Activated CD8-positive, alpha-beta memory T cell treated with anti-CD3 and anti-CD28 coated beads, Interleukin-2, amount 10 ng/mL, durations not matched to agents 7 days and 5 days (primary cell): ENCODE results near the gene ZNF253. TPM values are rescaled to one million over a fixed set of nuclear protein-coding genes. Genes with fewer than 3 reads are reported as not detected.
"Not testable (repeated sequence)": the region's sequence is repeated elsewhere in the genome, so short reads cannot be mapped to it uniquely, and the experiment has no call there.

Source experiments
- ATAC-seq: fragments of 150-1000 bp; cut with Tn5 transposase; one replicate; pipeline ENCODE4 v1.10.0; 2021; ENCODE audit warnings: moderate library complexity
- CTCF ChIA-PET: fragments of 350-600 bp; sonication (Branson Sonifier 250); formaldehyde crosslinking; loops from one replicate; lab custom pipeline; 2021; ENCODE audit warnings: antibody characterized with exemption; lab: Charles Lee
- DNase-seq: peaks from one replicate; pipeline ENCODE4 v3.0.0-alpha.2; 2020
- H3K27ac Mint-ChIP-seq: one replicate; pipeline ENCODE4 v1.8.0; 2021; ENCODE audit warnings: mild to moderate bottlenecking, mixed read lengths
- H3K27me3 Mint-ChIP-seq: one replicate; pipeline ENCODE4 v1.8.0; 2021; ENCODE audit warnings: mixed read lengths
- H3K36me3 Mint-ChIP-seq: one replicate; pipeline ENCODE4 v1.8.0; 2021; ENCODE audit warnings: mild to moderate bottlenecking, mixed read lengths
- H3K4me1 Mint-ChIP-seq: one replicate; pipeline ENCODE4 v1.8.0; 2021; ENCODE audit warnings: mixed read lengths
- H3K4me3 Mint-ChIP-seq: one replicate; pipeline ENCODE4 v1.8.0; 2021; ENCODE audit warnings: mild to moderate bottlenecking, moderate library complexity, mixed read lengths
- H3K9me3 Mint-ChIP-seq: one replicate; pipeline ENCODE4 v1.8.0; 2022; ENCODE audit warnings: low read depth, mixed read lengths
- total RNA-seq, 2 experiments: library from RNA; stranded (reverse); gene quantifications; one replicate each; pipeline ENCODE4 v1.2.3, GENCODE V29; 2021

Gene ZNF253
- 10 to 100 TPM; 19.9 to 20.2 TPM for total RNA-seq

GRCh38 chr19:19865750-19866610 lies at the start of gene ZNF253:
ZNF253 (plus strand) TSS chr19:19865882; CDS start chr19:19865997, 115 bp downstream.
- H3K36me3 Mint-ChIP-seq = peaks cover 41% of the 10 kb centered on the region
- peak within 1 kb of the TSS; percentile 99 for H3K4me3 Mint-ChIP-seq
- H3K4me1 Mint-ChIP-seq = peaks cover 22% of the 10 kb centered on the region
- CTCF ChIA-PET = interaction anchor here (0.6 to 2.3 kb wide), 6 partner anchors 11 to 199 kb away, joined by 3 to 16 read pairs (median 4); partner anchors contain the start of genes ZNF506 and ZNF93
- peak; percentile 96 for ATAC-seq
- peaks cover 21% of the 10 kb centered on the region for H3K9me3 Mint-ChIP-seq
- DNase-seq = peak; percentile 99
- H3K27ac Mint-ChIP-seq = peak within 1 kb of the TSS; percentile 100
- H3K27me3 Mint-ChIP-seq = no peaks in the 10 kb centered on the region

DNA sequence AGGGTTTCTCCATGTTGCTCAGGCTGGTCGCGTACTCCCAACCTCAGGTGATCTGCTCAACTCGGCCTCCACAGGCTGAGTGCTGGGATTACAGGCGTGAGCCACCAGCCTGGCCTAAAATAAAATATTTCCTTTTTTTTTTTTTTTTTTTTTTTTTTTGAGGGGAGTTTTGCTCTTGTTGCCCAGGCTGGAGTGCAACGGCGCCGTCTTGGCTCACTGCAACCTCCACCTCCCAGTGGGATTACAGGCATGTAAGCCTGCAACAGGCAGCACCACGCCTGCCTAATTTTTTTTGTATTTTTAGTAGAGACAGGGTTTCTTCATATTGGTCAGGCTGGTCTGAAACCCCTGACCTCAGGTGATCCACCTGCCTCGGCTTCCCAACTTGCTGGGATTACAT lies 49.0 kb upstream of the ZNF253 start:
- no peak overlapping the region for H3K4me3 Mint-ChIP-seq
- peaks cover 37% of the 10 kb centered on the region for H3K9me3 Mint-ChIP-seq

GRCh38 chr19:19817357-19817756 lies 48.3 kb upstream of the ZNF253 start:
- H3K36me3 Mint-ChIP-seq = peaks cover 81% of the 10 kb centered on the region
- H3K27ac Mint-ChIP-seq = peak overlapping the region; percentile 68
- no peak overlapping the region for H3K4me3 Mint-ChIP-seq
- H3K27me3 Mint-ChIP-seq = no peaks in the 10 kb centered on the region
- H3K4me1 Mint-ChIP-seq = peaks cover 28% of the 10 kb centered on the region
- H3K9me3 Mint-ChIP-seq = peaks cover 36% of the 10 kb centered on the region
- CTCF ChIA-PET = no interaction called here
- ATAC-seq = no peak
- DNase-seq = peak; percentile 49

More for the DNA sequence above, 49.0 kb upstream of the ZNF253 start:
- no peak for DNase-seq
- Mint-ChIP-seq H3K36me3 (peaks cover 87% of the 10 kb centered on the region), H3K27me3 (no peaks in the 10 kb centered on the region), H3K27ac (no peak overlapping the region), H3K4me1 (peaks cover 26% of the 10 kb centered on the region)
- CTCF ChIA-PET = no interaction called here
- no peak for ATAC-seq

DNA sequence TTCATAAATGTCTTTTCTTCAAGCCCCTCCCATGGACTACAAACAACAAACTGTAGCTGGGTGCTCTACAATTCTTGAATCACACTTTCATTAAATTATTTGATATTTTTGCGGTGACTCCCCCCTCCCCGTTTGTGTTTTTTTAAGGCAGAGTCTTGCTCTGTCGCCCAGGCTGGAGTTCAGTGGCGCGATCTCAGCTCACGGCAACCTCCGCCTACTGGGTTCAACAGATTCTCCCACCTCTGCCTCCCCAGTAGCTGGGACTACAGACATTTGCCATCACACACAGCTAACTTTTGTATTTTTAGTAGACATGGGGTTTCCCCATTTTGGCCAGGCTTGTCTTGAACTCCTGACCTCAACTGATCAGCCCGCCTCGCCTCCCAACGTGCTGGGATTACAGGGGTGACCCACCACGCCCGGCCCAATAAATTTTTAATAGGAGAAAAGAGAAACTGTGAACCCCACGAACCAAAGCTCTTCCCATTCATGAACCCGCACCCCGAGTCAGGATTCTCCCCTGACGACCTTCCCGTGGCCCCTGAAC lies 44.8 kb upstream of the ZNF253 start:
- Mint-ChIP-seq H3K9me3 (peaks cover 29% of the 10 kb centered on the region), H3K36me3 (peaks cover 66% of the 10 kb centered on the region), H3K27me3 (no peaks in the 10 kb centered on the region), H3K4me3 (peak overlapping the region; percentile 99), H3K4me1 (peaks cover 27% of the 10 kb centered on the region), H3K27ac (peak overlapping the region; percentile 99)
- CTCF ChIA-PET = interaction anchor here (0.8 to 1.8 kb wide), 9 partner anchors 32 to 603 kb away, joined by 3 to 7 read pairs (median 3); partner anchors contain the start of genes GMIP, ZNF253 and ZNF93
- DNase-seq (no peak), ATAC-seq (no peak)

- peaks cover 33% of the 10 kb centered on the region for H3K9me3 Mint-ChIP-seq
- H3K27ac Mint-ChIP-seq = peak within 1 kb of the TSS; percentile 99
- CTCF ChIA-PET = interaction anchor here (0.8 to 1.8 kb wide), 9 partner anchors 9 to 602 kb away, joined by 3 to 8 read pairs (median 3); partner anchors contain the start of genes ZNF253 and ZNF93
- peak within 1 kb of the TSS; percentile 99 for H3K4me3 Mint-ChIP-seq
- H3K36me3 Mint-ChIP-seq = peaks cover 63% of the 10 kb centered on the region
- peaks cover 27% of the 10 kb centered on the region for H3K4me1 Mint-ChIP-seq
- DNase-seq = peak; percentile 98
- ATAC-seq = peak; percentile 98
- H3K27me3 Mint-ChIP-seq = no peaks in the 10 kb centered on the region
Measured at GRCh38 chr19:19821366-19821951, 44.2 kb upstream of the ZNF253 start, which contains the start of gene ZNF506. ZNF506 (minus strand) TSS chr19:19821750; CDS start chr19:19821603, 147 bp downstream.

- H3K27me3 Mint-ChIP-seq, ATAC-seq: not testable (repeated sequence)
- CTCF ChIA-PET = interaction anchor here (1.1 to 1.8 kb wide), 6 partner anchors 10 to 289 kb away, joined by 3 to 8 read pairs (median 4); partner anchors contain the start of genes ZNF253 and ZNF93
- peaks cover 36% of the 10 kb centered on the region for H3K9me3 Mint-ChIP-seq
- H3K4me1 Mint-ChIP-seq = peaks cover 27% of the 10 kb centered on the region
- DNase-seq = peak; percentile 41
- H3K4me3 Mint-ChIP-seq = peak overlapping the region; percentile 99
- H3K27ac Mint-ChIP-seq = peak overlapping the region; percentile 99
- peaks cover 62% of the 10 kb centered on the region for H3K36me3 Mint-ChIP-seq
Measured at GRCh38 chr19:19821976-19822375, 43.7 kb upstream of the ZNF253 start.

DNA sequence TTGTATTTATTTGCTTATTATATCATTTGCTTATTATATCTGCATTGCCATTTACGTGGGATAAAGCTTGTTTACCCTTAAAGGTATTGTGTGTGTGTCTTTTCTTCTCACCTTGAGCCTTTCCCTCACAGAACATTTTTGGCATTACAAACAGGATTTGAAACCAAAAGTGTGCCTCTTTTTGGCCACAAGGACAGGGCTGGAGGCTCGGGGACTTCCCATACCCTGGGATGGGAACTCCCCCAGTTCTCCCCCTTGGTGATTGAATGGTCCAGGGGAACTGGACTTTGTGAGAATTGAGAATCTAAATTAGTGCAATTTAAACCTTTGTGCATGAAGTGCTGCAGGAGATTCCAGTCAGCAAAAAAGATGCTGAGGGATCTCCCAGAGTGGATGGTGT lies 41.8 kb upstream of the ZNF253 start:
- no peak overlapping the region for H3K4me3 Mint-ChIP-seq
- no peaks in the 10 kb centered on the region for H3K27me3 Mint-ChIP-seq
- peaks cover 14% of the 10 kb centered on the region for H3K4me1 Mint-ChIP-seq
- CTCF ChIA-PET = no interaction called here
- peaks cover 43% of the 10 kb centered on the region for H3K9me3 Mint-ChIP-seq
- DNase-seq (no peak), ATAC-seq (no peak)
- H3K27ac Mint-ChIP-seq = no peak overlapping the region
- H3K36me3 Mint-ChIP-seq = peaks cover 48% of the 10 kb centered on the region

DNA sequence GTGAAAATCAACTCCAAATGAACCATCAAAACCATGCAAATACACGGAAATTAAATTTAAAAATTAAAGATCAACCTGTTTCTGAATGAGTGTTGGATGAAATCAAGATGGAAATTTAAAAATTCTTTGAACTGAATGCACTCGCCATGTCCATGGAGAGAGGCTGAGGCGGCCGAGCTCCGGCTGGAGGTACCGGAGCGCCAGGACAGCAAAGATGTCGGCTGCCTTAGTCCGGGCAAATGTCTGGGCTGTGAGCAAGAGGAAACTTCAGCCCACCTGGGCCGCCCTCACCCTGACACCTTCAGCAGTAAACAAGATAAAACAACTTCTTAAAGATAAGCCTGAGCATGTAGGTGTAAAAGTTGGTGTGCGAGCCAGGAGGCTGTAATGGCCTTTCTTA lies 38.8 kb upstream of the ZNF253 start:
- peaks cover 39% of the 10 kb centered on the region for H3K36me3 Mint-ChIP-seq
- no peak for ATAC-seq
- H3K27ac Mint-ChIP-seq = no peak overlapping the region
- CTCF ChIA-PET = no interaction called here
- DNase-seq = no peak
- peaks cover 4% of the 10 kb centered on the region for H3K4me1 Mint-ChIP-seq
- no peaks in the 10 kb centered on the region for H3K27me3 Mint-ChIP-seq
- H3K4me3 Mint-ChIP-seq = no peak overlapping the region
- H3K9me3 Mint-ChIP-seq = peaks cover 56% of the 10 kb centered on the region

DNA sequence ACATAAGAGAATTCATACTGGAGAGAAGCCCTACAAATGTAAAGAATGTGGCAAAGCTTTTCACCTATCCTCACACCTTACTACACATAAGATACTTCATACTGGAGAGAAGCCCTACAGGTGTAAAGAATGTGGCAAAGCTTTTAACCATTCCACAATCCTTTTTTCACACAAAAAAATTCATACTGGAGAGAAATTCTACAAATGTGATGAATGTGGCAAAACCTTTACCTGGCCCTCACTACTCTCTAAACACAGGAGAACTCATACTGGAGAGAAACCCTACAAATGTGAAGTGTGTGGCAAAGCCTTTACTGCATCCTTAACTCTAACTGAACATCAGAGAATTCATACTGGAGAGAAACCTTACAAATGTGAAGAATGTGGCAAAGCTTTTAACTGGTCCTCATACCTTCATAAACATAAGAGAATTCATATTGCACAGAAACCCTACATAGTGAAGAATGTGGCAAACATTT lies 30.1 kb upstream of the ZNF253 start:
- Mint-ChIP-seq H3K27me3 (no peaks in the 10 kb centered on the region), H3K27ac (no peak overlapping the region), H3K9me3 (peaks cover 42% of the 10 kb centered on the region), H3K4me1 (no peaks in the 10 kb centered on the region), H3K36me3 (peaks cover 24% of the 10 kb centered on the region), H3K4me3 (no peak overlapping the region)
- CTCF ChIA-PET = no interaction called here
- ATAC-seq = no peak
- DNase-seq = no peak

GRCh38 chr19:19847781-19848180 lies 17.9 kb upstream of the ZNF253 start:
- no peaks in the 10 kb centered on the region for H3K4me1 Mint-ChIP-seq
- no peak overlapping the region for H3K4me3 Mint-ChIP-seq
- no peak overlapping the region for H3K27ac Mint-ChIP-seq
- H3K27me3 Mint-ChIP-seq = no peaks in the 10 kb centered on the region
- H3K9me3 Mint-ChIP-seq = peaks cover 17% of the 10 kb centered on the region
- ATAC-seq = no peak
- H3K36me3 Mint-ChIP-seq = peaks cover 15% of the 10 kb centered on the region
- DNase-seq = no peak
- CTCF ChIA-PET = no interaction called here

DNA sequence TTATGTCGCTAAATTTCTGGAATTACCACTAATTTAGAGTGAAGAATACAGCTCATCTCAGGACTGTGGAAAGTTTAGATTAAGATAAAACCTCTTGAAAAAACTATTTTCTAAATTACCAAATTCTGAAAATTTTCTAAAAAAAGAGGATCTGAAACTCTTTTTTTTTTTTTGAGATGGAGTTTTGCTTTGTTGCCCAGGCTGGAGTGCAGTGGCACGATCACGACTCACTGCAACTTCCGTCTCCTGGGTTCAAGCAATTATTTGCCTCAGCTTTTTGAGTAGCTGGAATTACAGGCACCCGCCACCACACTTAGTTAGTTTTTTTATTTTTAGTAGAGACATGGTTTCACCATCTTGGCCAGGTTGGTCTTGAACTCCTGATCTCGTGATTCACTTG lies 16.6 kb upstream of the ZNF253 start:
- CTCF ChIA-PET = no interaction called here
- no peak overlapping the region for H3K4me3 Mint-ChIP-seq
- peaks cover 13% of the 10 kb centered on the region for H3K9me3 Mint-ChIP-seq
- ATAC-seq (no peak), DNase-seq (no peak)
- peaks cover 11% of the 10 kb centered on the region for H3K36me3 Mint-ChIP-seq
- H3K27ac Mint-ChIP-seq = no peak overlapping the region
- H3K4me1 Mint-ChIP-seq = no peaks in the 10 kb centered on the region
- H3K27me3 Mint-ChIP-seq = no peaks in the 10 kb centered on the region

- H3K27me3 Mint-ChIP-seq, CTCF ChIA-PET, H3K4me1 Mint-ChIP-seq, DNase-seq, ATAC-seq, H3K4me3 Mint-ChIP-seq, H3K27ac Mint-ChIP-seq: not testable (repeated sequence)
- Mint-ChIP-seq H3K36me3 (peaks cover 25% of the 10 kb centered on the region), H3K9me3 (peaks cover 18% of the 10 kb centered on the region)
Measured at GRCh38 chr19:19851740-19852139, 13.9 kb upstream of the ZNF253 start.

- H3K4me3 Mint-ChIP-seq = no peak overlapping the region
- DNase-seq (no peak), ATAC-seq (no peak)
- CTCF ChIA-PET = no interaction called here
- no peaks in the 10 kb centered on the region for H3K27me3 Mint-ChIP-seq
- peaks cover 36% of the 10 kb centered on the region for H3K9me3 Mint-ChIP-seq
- peaks cover 10% of the 10 kb centered on the region for H3K4me1 Mint-ChIP-seq
- H3K27ac Mint-ChIP-seq = no peak overlapping the region
- H3K36me3 Mint-ChIP-seq = peaks cover 54% of the 10 kb centered on the region
Measured at GRCh38 chr19:19858751-19859150, 6.9 kb upstream of the ZNF253 start.
